Uterus (tissue), 4 donors: ENCODE data around the gene AGBL1. TPM values are rescaled to one million over a fixed set of nuclear protein-coding genes. Genes with fewer than 3 reads are reported as not detected.
"Not testable (repeated sequence)": the region's sequence is repeated elsewhere in the genome, so short reads cannot be mapped to it uniquely, and the experiment has no call there.

Experiments
- DNase-seq, 2 donors: peaks; one replicate each; pipeline ENCODE4 v3.0.0-alpha.2; 2019 to 2020
- H3K27ac ChIP-seq, 2 donors: fragments of 200-600 bp; sonication (generic); 1 replicate in 1 of 2; 2 replicates in 1 of 2; pipeline ENCODE4 v1.5.1; 2016 to 2018
- H3K27me3 ChIP-seq, 2 donors: fragments of 200-600 bp; sonication (generic); one replicate each; pipeline ENCODE4 v1.5.1; 2018 to 2019; ENCODE audit warnings: control low read depth in 1 of 2
- H3K36me3 ChIP-seq, 2 donors: fragments of 200-600 bp; sonication (generic); one replicate each; pipeline ENCODE4 v1.5.1; 2019; ENCODE audit warnings: control low read depth in 1 of 2
- H3K4me1 ChIP-seq, 2 donors: fragments of 200-600 bp; sonication (generic); one replicate each; pipeline ENCODE4 v1.5.1; 2018 to 2019; ENCODE audit warnings: control low read depth in 1 of 2
- H3K4me3 ChIP-seq, 2 donors: fragments of 200-600 bp; sonication (generic); 1 replicate in 1 of 2; 2 replicates in 1 of 2; pipeline ENCODE4 v1.5.1; 2018 to 2019; ENCODE audit warnings: mild to moderate bottlenecking in 1 of 2
- H3K9me3 ChIP-seq, 2 donors: fragments of 200-600 bp; sonication (generic); one replicate each; pipeline ENCODE4 v1.5.1; 2019; ENCODE audit warnings: control low read depth in 1 of 2
- CTCF ChIP-seq, 4 experiments: fragments of 200-600 bp in 2 of 4; fragments of 450-650 bp in 2 of 4; sonication (generic) in 2 of 4; IDR thresholded peaks; one replicate each; pipeline ENCODE4 v1.5.1; 2016 to 2019; ENCODE audit warnings: antibody characterized with exemption in 4 of 4, mild to moderate bottlenecking in 2 of 4, moderate library complexity in 1 of 4
- POLR2A ChIP-seq, 2 donors: fragments of 450-650 bp; IDR thresholded peaks; one replicate each; pipeline ENCODE4 v1.6.1; 2016; ENCODE audit warnings: antibody characterized with exemption in 2 of 2, mild to moderate bottlenecking in 1 of 2, moderate library complexity in 1 of 2
- intact Hi-C: fragments of 100-400 bp; cut with DNase I; formaldehyde crosslinking; loops from one replicate; pipeline ENCODE4 v1.15.1; 2023; ENCODE audit warnings: low total_unique reads
- total RNA-seq, 4 donors: library from RNA; depleted of rRNA in 3 of 4; stranded (reverse); fragments of >200 nt in 3 of 4; gene quantifications; one replicate each; pipeline versions ENCODE4 v1.1.0 to v1.2.4, GENCODE V29; 2014 to 2023
- donor health status: DM: yes; HTN: yes; CAD: no.

Gene AGBL1
- total RNA-seq, 4 donors from 2014 or later, result 0.07 TPM; not detected in 3

- no peaks in the 10 kb centered on the region for H3K4me1 ChIP-seq
- H3K27ac ChIP-seq, result no peak overlapping the region
- intact Hi-C loops, result no loop called here
- no peak for DNase-seq
- H3K27me3 ChIP-seq, result no peaks in the 10 kb centered on the region
- no peak overlapping the region for H3K4me3 ChIP-seq
- H3K36me3 ChIP-seq, result no peaks in the 10 kb centered on the region
- H3K9me3 ChIP-seq, result no peaks in the 10 kb centered on the region
- TF ChIP-seq CTCF (IDR thresholded peaks at IDR 0.05), result no peak
- TF ChIP-seq POLR2A (IDR thresholded peaks at IDR 0.05), result no peak
Measured at GRCh38 chr15:86433983-86434382, 354.3 kb downstream of the AGBL1 start.

GRCh38 chr15:86439614-86440013 lies 359.9 kb downstream of the AGBL1 start:
- no peaks in the 10 kb centered on the region for H3K9me3 ChIP-seq
- no peak for DNase-seq
- TF ChIP-seq POLR2A (IDR thresholded peaks at IDR 0.05), result no peak
- TF ChIP-seq CTCF (IDR thresholded peaks at IDR 0.05), result no peak
- no peaks in the 10 kb centered on the region for H3K36me3 ChIP-seq
- intact Hi-C loops, result no loop called here
- no peaks in the 10 kb centered on the region for H3K27me3 ChIP-seq
- H3K27ac ChIP-seq, result no peak overlapping the region
- no peak overlapping the region for H3K4me3 ChIP-seq
- H3K4me1 ChIP-seq, result no peaks in the 10 kb centered on the region

GRCh38 chr15:86444527-86444926 lies 364.9 kb downstream of the AGBL1 start:
- no peak overlapping the region for H3K4me3 ChIP-seq
- no peaks in the 10 kb centered on the region for H3K27me3 ChIP-seq
- H3K9me3 ChIP-seq, result no peaks in the 10 kb centered on the region
- TF ChIP-seq POLR2A (IDR thresholded peaks at IDR 0.05) (no peak), CTCF (IDR thresholded peaks at IDR 0.05) (no peak)
- H3K4me1 ChIP-seq, result no peaks in the 10 kb centered on the region
- DNase-seq, result no peak
- H3K36me3 ChIP-seq, result no peaks in the 10 kb centered on the region
- intact Hi-C loops, result no loop called here
- H3K27ac ChIP-seq, result no peak overlapping the region

GRCh38 chr15:86445579-86446252 lies 366.0 kb downstream of the AGBL1 start:
- H3K4me3 ChIP-seq, result no peak overlapping the region
- DNase-seq, result no peak
- intact Hi-C loops, result no loop called here
- H3K4me1 ChIP-seq, result no peaks in the 10 kb centered on the region
- no peak overlapping the region for H3K27ac ChIP-seq
- no peaks in the 10 kb centered on the region for H3K9me3 ChIP-seq
- no peaks in the 10 kb centered on the region for H3K36me3 ChIP-seq
- TF ChIP-seq POLR2A (IDR thresholded peaks at IDR 0.05) (no peak), CTCF (IDR thresholded peaks at IDR 0.05) (no peak)
- no peaks in the 10 kb centered on the region for H3K27me3 ChIP-seq

- Histone ChIP-seq H3K4me3 (no peak overlapping the region), H3K27me3 (no peaks in the 10 kb centered on the region), H3K4me1 (no peaks in the 10 kb centered on the region), H3K36me3 (no peaks in the 10 kb centered on the region), H3K27ac (no peak overlapping the region), H3K9me3 (no peaks in the 10 kb centered on the region)
- TF ChIP-seq CTCF (IDR thresholded peaks at IDR 0.05) (no peak), POLR2A (IDR thresholded peaks at IDR 0.05) (no peak)
- no peak for DNase-seq
- intact Hi-C loops, result no loop called here
Measured at GRCh38 chr15:86446253-86446640, 366.6 kb downstream of the AGBL1 start.

- intact Hi-C loops, H3K4me3 ChIP-seq: not testable (repeated sequence)
Measured at GRCh38 chr15:86465470-86466039, 385.9 kb downstream of the AGBL1 start.

More at GRCh38 chr15:86465470-86466039, 385.9 kb downstream of the AGBL1 start:
- H3K36me3 ChIP-seq, H3K27ac ChIP-seq, H3K4me1 ChIP-seq, H3K27me3 ChIP-seq, H3K9me3 ChIP-seq, DNase-seq: not testable (repeated sequence)
